Sigmoid colon (tissue), 7 donors: ENCODE results near the gene ZMYND19. TPM values are rescaled to one million over a fixed set of nuclear protein-coding genes. Genes with fewer than 3 reads are reported as not detected.

Source experiments
- DNase-seq: peaks from one replicate; pipeline ENCODE4 v3.0.0-alpha.2; 2019
- H3K27ac ChIP-seq, 4 donors: fragments of 200-600 bp; sonication (generic); one replicate each; pipeline ENCODE4 v1.5.1; 2016 to 2019; ENCODE audit warnings: mild to moderate bottlenecking in 1 of 4
- H3K27me3 ChIP-seq, 3 donors: fragments of 200-600 bp; sonication (generic); one replicate each; pipeline ENCODE4 v1.5.1; 2019; ENCODE audit warnings: mild to moderate bottlenecking in 1 of 3
- H3K36me3 ChIP-seq, 4 donors: fragments of 200-600 bp; sonication (generic); one replicate each; pipeline ENCODE4 v1.5.1; 2016 to 2019
- H3K4me1 ChIP-seq, 4 donors: fragments of 200-600 bp; sonication (generic); one replicate each; pipeline ENCODE4 v1.5.1; 2017 to 2019
- H3K4me3 ChIP-seq, 4 donors: fragments of 200-600 bp; sonication (generic); one replicate each; pipeline ENCODE4 v1.5.1; 2017 to 2019; ENCODE audit warnings: mild to moderate bottlenecking in 2 of 4, moderate library complexity in 1 of 4
- H3K9me3 ChIP-seq, 4 donors: fragments of 200-600 bp in 3 of 4; sonication (generic) in 3 of 4; one replicate each; pipeline versions ENCODE4 v1.5.1 to v1.6.1; 2013 to 2019
- CTCF ChIP-seq, 4 experiments: fragments of 450-650 bp in 3 of 4; fragments of 200-600 bp in 1 of 4; IDR thresholded peaks; one replicate each; pipeline ENCODE4 v1.5.1; 2016 to 2019; ENCODE audit warnings: antibody characterized with exemption in 4 of 4, mild to moderate bottlenecking in 3 of 4, moderate library complexity in 2 of 4
- EP300 ChIP-seq, 4 donors: sonication (generic); formaldehyde crosslinking; IDR thresholded peaks; one replicate each; pipeline ENCODE4 v1.6.1; 2017; ENCODE audit warnings: antibody characterized with exemption in 4 of 4
- POLR2A ChIP-seq, 2 donors: fragments of 450-650 bp; IDR thresholded peaks; one replicate each; pipeline ENCODE4 v1.6.1; 2016; ENCODE audit warnings: antibody characterized with exemption in 2 of 2, mild to moderate bottlenecking in 2 of 2, moderate library complexity in 2 of 2
- POLR2AphosphoS5 ChIP-seq, 4 donors: sonication (generic); formaldehyde crosslinking; IDR thresholded peaks; one replicate each; pipeline ENCODE4 v1.6.1; 2017; ENCODE audit warnings: antibody characterized with exemption in 4 of 4
- WGBS, 2 donors: extraction: QIAGEN DNeasy Blood & Tissue Kit; methylation state at CpG; one replicate each; pipeline ENCODE4 v1.1.7; 2013; 5-methylcytosine and 5-hydroxymethylcytosine counted together
- intact Hi-C: fragments of 100-400 bp; cut with DNase I; formaldehyde crosslinking; loops from one replicate; pipeline ENCODE4 v1.15.1; 2023
- polyA plus RNA-seq, 3 donors: library from polyadenylated mRNA; stranded (reverse); fragments of 200-250 nt; gene quantifications; one replicate each; pipeline ENCODE4 v1.2.3, GENCODE V29; 2013
- total RNA-seq, 4 donors: library from RNA; depleted of rRNA; stranded (reverse); fragments of >200 nt; gene quantifications; one replicate each; pipeline ENCODE4 v1.1.0, GENCODE V29; 2016
- donor health status: healthy with polysubstance abuse.
- donor health status: Bipolar disorder and iron deficiency.
- donor health status: healthy.

Gene ZMYND19
- total and polyA plus RNA-seq, 7 donors, result 5.4 to 17.8 (median 9.4) TPM

- Histone ChIP-seq H3K4me3 (no peak overlapping the region), H3K27me3 (no peaks in the 10 kb centered on the region), H3K27ac (no peak overlapping the region), H3K4me1 (peaks cover 0 to 31% (median 26%) of the 10 kb centered on the region in 4 donors), H3K9me3 (no peaks in the 10 kb centered on the region), H3K36me3 (peaks cover 15 to 35% (median 20%) of the 10 kb centered on the region in 4 donors)
- WGBS, 2 donors, result 94 to 95% methylated on average over 27 of the region's 27 CpGs
- intact Hi-C loops, result no loop called here
- TF ChIP-seq POLR2AphosphoS5 (IDR thresholded peaks at IDR 0.05) (no peak), EP300 (IDR thresholded peaks at IDR 0.05) (no peak), POLR2A (IDR thresholded peaks at IDR 0.05) (no peak), CTCF (IDR thresholded peaks at IDR 0.05) (no peak)
- no peak for DNase-seq
Observed at GRCh38 chr9:137613738-137614523, 23.6 kb upstream of the ZMYND19 start.

- intact Hi-C loops, result no loop called here
- Histone ChIP-seq H3K4me1 (peaks cover 0 to 31% (median 26%) of the 10 kb centered on the region in 4 donors), H3K27me3 (no peaks in the 10 kb centered on the region), H3K27ac (peak overlapping the region in 1 of 4 donors; percentile 46), H3K4me3 (no peak overlapping the region), H3K36me3 (peaks cover 15 to 35% (median 20%) of the 10 kb centered on the region in 4 donors), H3K9me3 (no peaks in the 10 kb centered on the region)
- TF ChIP-seq POLR2A (IDR thresholded peaks at IDR 0.05), result no peak
- no peak for TF ChIP-seq CTCF (IDR thresholded peaks at IDR 0.05)
- WGBS, 2 donors, result 90 to 92% methylated on average over 5 of the region's 5 CpGs
- no peak for DNase-seq
Observed at GRCh38 chr9:137613259-137613658, 22.9 kb upstream of the ZMYND19 start.

GRCh38 chr9:137612741-137613142, 22.4 kb upstream of the ZMYND19 start:
- Histone ChIP-seq H3K9me3 (no peaks in the 10 kb centered on the region), H3K4me3 (no peak overlapping the region), H3K4me1 (peaks cover 0 to 27% (median 22%) of the 10 kb centered on the region in 4 donors), H3K27me3 (no peaks in the 10 kb centered on the region), H3K36me3 (peaks cover 15 to 35% (median 20%) of the 10 kb centered on the region in 4 donors), H3K27ac (peak overlapping the region in 2 of 4 donors; percentile 38 to 46)
- intact Hi-C loops, result no loop called here
- TF ChIP-seq EP300 (IDR thresholded peaks at IDR 0.05), result no peak
- no peak for TF ChIP-seq CTCF (IDR thresholded peaks at IDR 0.05)
- TF ChIP-seq POLR2AphosphoS5 (IDR thresholded peaks at IDR 0.05), result no peak
- no peak for TF ChIP-seq POLR2A (IDR thresholded peaks at IDR 0.05)
- DNase-seq, result no peak
- 53 to 78% methylated on average over 8 of the region's 8 CpGs for WGBS, 2 donors

GRCh38 chr9:137611623-137612609, 21.6 kb upstream of the ZMYND19 start:
- 13 to 46% methylated on average over 21 of the region's 21 CpGs for WGBS, 2 donors
- Histone ChIP-seq H3K27me3 (no peaks in the 10 kb centered on the region), H3K27ac (peak overlapping the region in 2 of 4 donors; percentile 38 to 46), H3K9me3 (no peaks in the 10 kb centered on the region), H3K4me3 (no peak overlapping the region), H3K36me3 (peaks cover 15 to 32% (median 20%) of the 10 kb centered on the region in 4 donors), H3K4me1 (peaks cover 0 to 27% (median 22%) of the 10 kb centered on the region in 4 donors)
- no peak for DNase-seq
- TF ChIP-seq EP300 (IDR thresholded peaks at IDR 0.05), result no peak
- TF ChIP-seq POLR2A (IDR thresholded peaks at IDR 0.05), result peak in 1 of 2 donors; percentile 45
- no peak for TF ChIP-seq CTCF (IDR thresholded peaks at IDR 0.05)
- TF ChIP-seq POLR2AphosphoS5 (IDR thresholded peaks at IDR 0.05), result peak in 2 of 4 donors; percentile 15 to 42
- intact Hi-C loops, result no loop called here
